Uterus (tissue), 2 donors: ENCODE data around the gene C2orf15.

Experiments
- CTCF ChIP-seq, 4 experiments: fragments of 200-600 bp in 2 of 4; fragments of 450-650 bp in 2 of 4; sonication (generic) in 2 of 4; IDR thresholded peaks; one replicate each; pipeline ENCODE4 v1.5.1; 2016 to 2019; ENCODE audit warnings: antibody characterized with exemption in 4 of 4, mild to moderate bottlenecking in 2 of 4, moderate library complexity in 1 of 4
- POLR2A ChIP-seq, 2 donors: fragments of 450-650 bp; IDR thresholded peaks; one replicate each; pipeline ENCODE4 v1.6.1; 2016; ENCODE audit warnings: antibody characterized with exemption in 2 of 2, mild to moderate bottlenecking in 1 of 2, moderate library complexity in 1 of 2

GRCh38 chr2:99181624-99182000 lies 40.1 kb downstream of the C2orf15 start:
- TF ChIP-seq POLR2A (IDR thresholded peaks at IDR 0.05): no peak
- TF ChIP-seq CTCF (IDR thresholded peaks at IDR 0.05): no peak
